ENCODE results near the gene DIS3L2.
"Not testable (repeated sequence)": the region's sequence is repeated elsewhere in the genome, so short reads cannot be mapped to it uniquely, and the experiment has no call there.

Gene DIS3L2

DNA sequence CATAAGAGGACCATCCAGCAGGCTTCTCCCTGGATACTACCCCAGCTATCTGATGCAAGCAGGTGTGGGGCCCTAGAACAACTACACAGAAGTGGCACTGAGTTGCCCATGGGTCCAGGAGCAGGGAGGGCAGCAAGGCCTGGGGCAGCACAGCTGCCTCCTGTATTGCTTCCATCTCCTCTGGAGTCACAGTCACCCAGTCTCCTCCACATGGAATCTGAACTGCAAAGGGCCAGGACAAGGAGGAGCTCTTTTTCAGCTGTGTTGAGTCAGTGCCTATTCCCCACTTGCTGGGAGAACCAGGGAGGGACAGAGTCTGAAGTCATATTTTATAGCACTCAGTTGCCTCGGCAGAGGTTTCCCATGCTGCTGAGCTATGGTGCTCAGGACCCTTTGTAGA, 349.2 kb downstream of the DIS3L2 start:
- DNase-seq, result no peak

GRCh38 chr2:232313645-232314044, 352.1 kb downstream of the DIS3L2 start:
- DNase-seq, result not testable (repeated sequence)

- no peak for DNase-seq
Observed at GRCh38 chr2:232315049-232315922, 353.8 kb downstream of the DIS3L2 start.

- DNase-seq, result no peak
Observed at GRCh38 chr2:232315923-232316299, 354.4 kb downstream of the DIS3L2 start.

- no peak for DNase-seq
Observed at GRCh38 chr2:232316461-232317330, 355.2 kb downstream of the DIS3L2 start.

DNA sequence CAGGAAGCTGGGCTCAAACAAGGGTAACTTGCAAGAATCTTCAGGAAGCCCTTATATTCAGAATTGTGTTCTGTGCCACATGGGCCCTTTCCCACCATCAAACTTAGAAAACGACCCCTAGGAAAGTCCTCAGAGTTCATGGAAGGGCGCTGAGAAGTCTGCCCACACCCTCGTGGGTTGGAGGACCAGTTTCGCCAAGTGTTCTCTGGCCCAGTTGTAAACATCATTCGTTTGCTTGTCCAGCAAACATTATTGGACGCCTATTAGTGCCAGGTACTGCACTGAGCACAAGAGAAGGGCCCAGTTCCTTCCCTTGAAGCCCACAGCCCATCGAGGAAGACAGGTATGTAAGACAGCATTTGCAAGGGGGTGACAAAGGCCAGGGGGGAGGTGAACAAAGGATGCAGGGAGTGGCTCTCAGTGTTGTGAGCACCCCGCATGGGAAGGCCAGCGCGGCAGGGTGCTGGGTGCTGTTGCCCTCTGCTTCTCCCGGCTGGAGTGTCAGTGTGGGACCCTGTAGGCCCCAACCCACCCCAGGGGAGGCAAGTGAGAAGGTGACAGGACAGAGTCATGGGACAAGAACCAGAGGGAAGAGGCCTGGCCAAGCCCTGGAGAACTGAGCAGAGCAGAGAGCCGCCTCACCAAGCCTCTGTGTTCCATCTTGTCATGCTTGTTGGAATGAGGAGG, 356.8 kb downstream of the DIS3L2 start:
- DNase-seq, result no peak

DNA sequence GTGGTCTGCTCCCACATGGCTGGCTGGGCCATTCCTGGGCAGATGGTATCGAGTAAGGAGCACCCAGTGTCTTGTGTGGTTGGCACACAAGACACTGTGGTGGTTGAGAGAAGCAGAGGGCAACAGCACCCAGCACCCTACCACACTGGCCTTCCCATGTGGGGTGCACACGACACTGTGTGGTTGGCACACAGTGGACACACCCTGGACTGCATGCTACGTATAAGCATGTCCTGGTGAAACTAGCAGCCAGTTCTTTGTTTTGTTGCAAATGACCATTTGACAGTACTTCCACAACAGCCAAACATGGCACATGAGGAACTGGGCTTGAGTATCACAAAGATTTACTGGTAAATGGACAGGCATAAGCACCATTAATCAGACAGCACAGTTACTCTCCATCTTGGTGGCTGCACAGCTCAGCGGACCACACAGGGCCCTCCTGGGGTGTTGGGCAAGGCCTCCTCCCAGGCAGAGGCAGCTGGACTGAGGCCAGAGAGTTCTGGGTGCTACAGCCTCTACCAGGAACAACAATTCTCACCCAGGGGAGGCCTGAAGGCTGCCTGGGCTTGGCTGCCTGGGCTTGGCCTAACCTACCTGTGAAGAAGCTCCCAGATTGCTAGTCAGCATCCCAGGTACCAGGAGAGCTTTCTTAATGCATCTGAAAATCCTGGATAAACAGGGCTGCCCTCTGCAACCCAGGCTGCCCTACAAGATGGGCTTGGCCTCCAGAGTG, 357.7 kb downstream of the DIS3L2 start:
- DNase-seq, result no peak

DNA sequence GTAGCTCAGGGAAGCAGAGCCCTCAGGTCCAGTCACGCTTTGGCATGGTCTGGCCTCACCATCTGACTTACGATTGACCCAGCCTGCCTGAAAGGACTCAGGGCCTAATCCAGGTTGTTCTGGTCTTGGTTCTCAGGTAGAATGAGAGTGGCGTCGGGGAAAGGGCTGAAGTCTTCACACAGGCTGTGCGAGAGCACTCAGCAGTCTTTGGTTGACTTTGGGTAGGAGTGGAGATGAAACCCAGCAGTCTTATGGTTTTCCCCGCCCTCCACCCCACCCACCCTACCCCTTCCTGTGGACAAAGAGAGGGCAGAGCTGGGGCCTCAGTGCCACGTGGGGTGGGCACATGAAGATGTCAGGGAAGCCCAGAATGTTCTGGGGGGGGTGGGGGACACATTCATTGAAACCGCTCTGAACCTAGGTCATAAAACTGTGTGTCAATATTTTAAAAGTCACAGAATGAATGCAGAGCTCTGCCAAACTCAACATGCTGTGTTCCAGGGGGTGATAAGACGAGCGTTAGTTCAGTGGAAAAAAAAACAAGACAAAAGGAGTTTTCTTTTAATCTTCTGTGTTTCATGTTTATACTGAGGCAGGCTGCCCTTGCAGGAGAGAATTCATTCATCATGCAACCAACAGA, 358.4 kb downstream of the DIS3L2 start:
- DNase-seq, result no peak

DNA sequence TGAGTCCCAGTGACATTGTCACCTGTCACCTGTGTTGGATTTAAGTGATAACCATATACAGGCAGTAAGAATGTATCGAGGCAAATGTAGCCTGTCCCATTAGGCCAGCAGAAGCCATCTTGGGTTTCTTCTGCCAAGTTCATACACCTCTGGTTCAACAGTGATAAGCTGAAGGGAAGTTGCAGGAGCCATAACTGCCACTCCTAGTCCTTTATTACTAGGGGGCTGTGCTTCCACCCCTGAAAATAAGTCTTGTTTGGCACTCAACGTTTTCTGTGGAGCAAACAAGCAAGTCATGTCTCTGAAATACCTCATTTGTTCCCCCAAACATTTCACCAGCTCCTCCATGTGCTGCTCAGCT, 358.9 kb downstream of the DIS3L2 start:
- DNase-seq, result no peak

DNA sequence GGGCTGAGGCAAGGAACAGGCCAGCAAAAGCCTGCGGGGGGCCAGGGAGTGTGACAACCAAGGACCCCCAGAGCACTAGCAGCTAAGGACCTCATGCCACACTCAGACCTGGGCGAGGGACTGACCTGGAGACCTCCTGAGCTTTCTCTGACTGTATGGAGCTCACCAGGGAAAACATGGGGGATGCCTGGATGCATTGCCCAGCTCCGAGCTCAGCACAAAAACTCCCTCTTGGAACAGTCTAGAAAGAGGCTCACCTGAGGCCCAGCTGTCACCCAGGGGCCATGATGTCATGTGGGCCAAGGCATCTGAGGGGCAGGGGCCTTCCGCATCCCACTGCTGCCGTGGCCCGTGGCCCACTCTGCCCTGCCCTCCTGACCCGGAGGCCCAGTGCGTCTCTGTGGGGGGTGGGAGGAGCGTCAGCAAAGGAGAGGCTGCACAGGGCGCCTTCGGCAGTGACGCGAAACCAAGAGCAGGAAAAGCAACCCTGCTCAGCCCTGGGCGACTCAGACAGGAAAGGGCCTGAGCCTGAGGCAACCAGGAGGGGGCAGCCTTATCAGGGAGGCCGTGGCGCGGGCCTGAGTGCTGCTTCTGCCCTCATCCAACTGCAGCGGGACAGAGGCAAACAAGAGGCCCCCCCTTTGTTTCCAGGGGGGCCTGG, 359.8 kb downstream of the DIS3L2 start:
- DNase-seq, result no peak

GRCh38 chr2:232321817-232322559, 360.5 kb downstream of the DIS3L2 start:
- no peak for DNase-seq

GRCh38 chr2:232322560-232323327, 361.2 kb downstream of the DIS3L2 start:
- no peak for DNase-seq

- DNase-seq, result no peak
Observed at GRCh38 chr2:232323328-232323650, 361.8 kb downstream of the DIS3L2 start.

DNA sequence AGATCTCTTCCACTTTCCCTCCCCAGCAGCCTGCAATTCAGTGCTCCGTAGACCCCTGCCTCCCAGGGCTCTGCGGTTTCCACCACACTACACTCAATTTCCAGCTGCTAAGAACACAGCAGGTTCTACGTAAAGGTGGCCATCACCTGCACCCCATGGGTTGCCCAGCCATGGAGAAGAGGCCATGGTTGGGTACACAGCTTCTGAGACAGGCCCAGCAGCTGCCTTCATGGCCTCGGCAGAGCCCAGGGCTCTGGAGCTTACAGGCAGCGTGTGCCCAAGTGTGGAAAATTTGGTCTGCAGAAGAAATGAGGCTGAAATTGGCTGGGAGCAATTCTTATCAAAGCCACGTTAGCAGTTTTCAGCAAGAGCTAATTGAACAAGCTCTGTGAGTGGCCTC, 362.5 kb downstream of the DIS3L2 start:
- peak; percentile 51 for DNase-seq

DNA sequence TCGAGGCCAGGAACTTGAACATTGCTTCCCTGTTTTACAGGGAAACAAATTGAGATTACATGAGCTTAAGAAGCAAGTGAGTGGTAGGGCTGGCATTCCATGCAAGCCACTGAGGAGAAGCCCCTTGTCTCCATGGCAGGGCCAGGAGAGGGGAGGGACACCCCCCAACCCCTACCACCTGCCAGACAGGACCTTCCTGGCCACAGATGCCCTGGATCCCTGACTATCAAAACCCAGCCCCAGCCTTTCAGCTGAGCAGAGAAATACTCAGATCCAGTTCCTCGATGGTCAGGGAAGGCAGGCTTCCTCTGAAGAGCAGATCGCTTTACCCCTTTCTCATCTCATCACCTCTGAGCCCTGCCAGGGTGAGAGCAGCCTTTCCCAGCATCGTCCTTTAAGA, 363.3 kb downstream of the DIS3L2 start:
- peak; percentile 36 for DNase-seq

- DNase-seq, result peak; percentile 68
Observed at GRCh38 chr2:232325324-232326273, 364.1 kb downstream of the DIS3L2 start.

- not testable (repeated sequence) for DNase-seq
Observed at GRCh38 chr2:232326274-232327104, 365.0 kb downstream of the DIS3L2 start.
